RWPE1 (cell line): Measurements from ENCODE around the gene KRT3.
"Not testable (repeated sequence)": the region's sequence is repeated elsewhere in the genome, so short reads cannot be mapped to it uniquely, and the experiment has no call there.

Experiments used
- CTCF ChIA-PET: fragments of 350-600 bp; sonication (Branson Sonifier 250); formaldehyde crosslinking; extraction: SDS; loops from one replicate; lab custom pipeline; 2021; lab: Yijun Ruan, JAX
- POLR2A ChIA-PET: fragments of 400-600 bp; formaldehyde crosslinking; extraction: SDS; loops from one replicate; lab custom pipeline; 2020; ENCODE audit warnings: antibody characterized with exemption; ENCODE audit not compliant: low non-redundant PET; lab: Yijun Ruan, JAX
- DNase-seq: peaks from one replicate; pipeline ENCODE4 v3.0.0; 2012; ENCODE audit warnings: low spot score
- H3K27ac ChIP-seq: fragments of 450-650 bp; 2 replicates; pipeline ENCODE4 v1.5.1; 2017
- TF ChIP-seq, protein P1 (sequence below): fragments of 450-650 bp; conservative IDR thresholded peaks from 2 replicates; pipeline ENCODE4 v1.5.1; 2017; ENCODE audit warnings: low read depth, mild to moderate bottlenecking

Gene KRT3

DNA sequence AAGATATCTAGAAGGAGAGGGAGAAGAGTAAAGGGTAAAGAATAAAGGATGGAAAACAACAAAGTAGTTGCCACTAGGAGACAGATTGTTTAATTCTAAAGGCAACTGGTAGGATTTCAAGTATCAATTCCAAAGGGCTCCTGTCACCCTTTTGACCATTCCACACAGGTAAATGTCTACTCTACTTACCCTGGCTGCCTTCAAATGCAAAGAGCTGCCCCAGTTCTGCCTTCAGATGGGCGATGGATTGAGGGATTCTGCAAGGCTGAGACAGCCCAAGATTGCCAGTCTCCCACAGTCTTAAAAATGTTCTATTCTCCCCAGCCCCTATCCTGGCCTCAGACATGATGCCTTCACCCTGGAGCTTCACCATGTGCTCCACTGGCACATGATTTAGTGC, 30.2 kb downstream of the KRT3 start:
- CTCF ChIA-PET, result no interaction called here
- no peak for DNase-seq
- no peak overlapping the region for H3K27ac ChIP-seq
- TF ChIP-seq, protein P1, sequence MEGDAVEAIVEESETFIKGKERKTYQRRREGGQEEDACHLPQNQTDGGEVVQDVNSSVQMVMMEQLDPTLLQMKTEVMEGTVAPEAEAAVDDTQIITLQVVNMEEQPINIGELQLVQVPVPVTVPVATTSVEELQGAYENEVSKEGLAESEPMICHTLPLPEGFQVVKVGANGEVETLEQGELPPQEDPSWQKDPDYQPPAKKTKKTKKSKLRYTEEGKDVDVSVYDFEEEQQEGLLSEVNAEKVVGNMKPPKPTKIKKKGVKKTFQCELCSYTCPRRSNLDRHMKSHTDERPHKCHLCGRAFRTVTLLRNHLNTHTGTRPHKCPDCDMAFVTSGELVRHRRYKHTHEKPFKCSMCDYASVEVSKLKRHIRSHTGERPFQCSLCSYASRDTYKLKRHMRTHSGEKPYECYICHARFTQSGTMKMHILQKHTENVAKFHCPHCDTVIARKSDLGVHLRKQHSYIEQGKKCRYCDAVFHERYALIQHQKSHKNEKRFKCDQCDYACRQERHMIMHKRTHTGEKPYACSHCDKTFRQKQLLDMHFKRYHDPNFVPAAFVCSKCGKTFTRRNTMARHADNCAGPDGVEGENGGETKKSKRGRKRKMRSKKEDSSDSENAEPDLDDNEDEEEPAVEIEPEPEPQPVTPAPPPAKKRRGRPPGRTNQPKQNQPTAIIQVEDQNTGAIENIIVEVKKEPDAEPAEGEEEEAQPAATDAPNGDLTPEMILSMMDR, result no peak
- POLR2A ChIA-PET, result no interaction called here

GRCh38 chr12:52763991-52764390, 31.9 kb downstream of the KRT3 start:
- no peak for DNase-seq
- ChIA-PET POLR2A (no interaction called here), CTCF (no interaction called here)
- TF ChIP-seq, protein P1, result no peak
- H3K27ac ChIP-seq, result no peak overlapping the region

- TF ChIP-seq, protein P1, result no peak
- no peak overlapping the region for H3K27ac ChIP-seq
- CTCF ChIA-PET, result no interaction called here
- no peak for DNase-seq
- POLR2A ChIA-PET, result no interaction called here
Observed at GRCh38 chr12:52763036-52763659, 32.8 kb downstream of the KRT3 start.

- POLR2A ChIA-PET, result no interaction called here
- TF ChIP-seq, protein P1, result no peak
- CTCF ChIA-PET, result no interaction called here
- DNase-seq, result no peak
- H3K27ac ChIP-seq, result no peak overlapping the region
Observed at GRCh38 chr12:52761802-52762201, 34.1 kb downstream of the KRT3 start.

GRCh38 chr12:52761218-52761617, 34.7 kb downstream of the KRT3 start:
- CTCF ChIA-PET, H3K27ac ChIP-seq, POLR2A ChIA-PET, DNase-seq: not testable (repeated sequence)

DNA sequence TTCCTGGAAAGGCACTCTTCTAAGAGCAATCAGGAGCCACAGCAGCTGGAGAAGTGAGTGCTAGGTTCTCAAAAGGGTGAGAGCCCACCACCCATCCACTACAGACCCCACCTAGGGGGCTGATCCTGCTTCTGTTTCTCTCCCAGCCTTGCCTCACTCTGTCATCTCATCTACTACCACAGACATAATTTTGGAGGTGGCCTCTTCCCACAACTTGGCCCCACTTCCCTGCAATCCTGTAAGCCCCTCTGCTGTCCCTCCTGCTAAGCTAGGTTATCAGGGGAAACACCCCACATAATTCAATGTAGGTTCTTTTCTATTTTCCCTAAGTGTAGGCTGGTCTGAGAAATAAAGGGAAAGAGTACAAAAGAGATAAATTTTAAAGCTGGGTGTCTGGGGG, 35.3 kb downstream of the KRT3 start:
- CTCF ChIA-PET, result no interaction called here
- H3K27ac ChIP-seq, result no peak overlapping the region
- POLR2A ChIA-PET, result no interaction called here
- DNase-seq, result no peak
- TF ChIP-seq, protein P1, result no peak

- POLR2A ChIA-PET, result no interaction called here
- TF ChIP-seq, protein P1, result no peak
- H3K27ac ChIP-seq, result no peak overlapping the region
Observed at GRCh38 chr12:52759695-52760094, 36.2 kb downstream of the KRT3 start.

More at GRCh38 chr12:52759695-52760094, 36.2 kb downstream of the KRT3 start:
- CTCF ChIA-PET, result interaction anchor here (1.0 kb wide), 1 partner anchor 120 kb away, joined by 6 read pairs; no protein-coding TSS in a partner anchor
- DNase-seq, result no peak
